Left ventricle myocardium superior (tissue), 1 donor: ENCODE results near the gene MIPOL1. TPM values are rescaled to one million over a fixed set of nuclear protein-coding genes. Genes with fewer than 3 reads are reported as not detected.
"Not testable (repeated sequence)": the region's sequence is repeated elsewhere in the genome, so short reads cannot be mapped to it uniquely, and the experiment has no call there.

ENCODE experiments used
- ATAC-seq: fragments of 200-7000 bp; cut with Tn5 transposase; one replicate; pipeline ENCODE4 v1.9.1; 2020; ENCODE audit warnings: mild to moderate bottlenecking, moderate library complexity
- DNase-seq: peaks from one replicate; pipeline ENCODE4 v3.0.0-alpha.2; 2020
- intact Hi-C: fragments of 100-400 bp; cut with micrococcal nuclease; formaldehyde crosslinking; loops from one replicate; pipeline ENCODE4 v1.11.0; 2022
- total RNA-seq: library from RNA; stranded (reverse); fragmentation: NEBNext Ultra II Directional; extraction: Animal tissue kit (Norgen Biotek cat#: 25700); gene quantifications from one replicate; pipeline ENCODE4 v1.2.1, GENCODE V29; 2021
- donor health status: DM: no; HTN: yes; CAD: no; lungs with severe emphysema.

MIPOL1 gene
- total RNA-seq, 1 donor from 2014 or later = 6.5 TPM

DNA sequence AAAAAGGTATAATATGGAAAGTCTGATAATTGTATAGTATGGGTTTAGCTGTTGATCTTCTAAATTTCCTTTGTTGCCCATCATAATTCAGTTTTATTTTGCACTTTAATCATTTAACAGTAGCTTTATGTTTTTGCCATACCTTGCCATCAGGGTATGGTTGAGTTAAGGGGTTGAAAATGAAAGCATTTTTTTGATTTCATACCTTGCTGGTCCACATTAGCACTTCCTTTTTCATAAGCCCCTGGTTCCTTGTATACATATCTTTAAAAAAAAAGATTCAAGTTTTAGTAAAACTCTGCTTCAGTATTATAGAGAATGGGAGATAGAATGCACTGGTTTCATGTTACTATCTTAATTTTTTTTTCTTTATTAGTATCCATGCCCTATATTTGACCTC is 71.1 kb downstream of the MIPOL1 start:
- intact Hi-C loops = no loop called here
- no peak for DNase-seq
- ATAC-seq = no peak

- intact Hi-C loops = no loop called here
- no peak for ATAC-seq
- DNase-seq = no peak
Observed at GRCh38 chr14:37270629-37271028, 72.9 kb downstream of the MIPOL1 start.

GRCh38 chr14:37272569-37272968 is 74.8 kb downstream of the MIPOL1 start:
- intact Hi-C loops = no loop called here
- no peak for ATAC-seq

GRCh38 chr14:37274652-37275051 is 76.9 kb downstream of the MIPOL1 start:
- ATAC-seq (no peak), DNase-seq (no peak)
- intact Hi-C loops = no loop called here

More at GRCh38 chr14:37272569-37272968, 74.8 kb downstream of the MIPOL1 start:
- no peak for DNase-seq

- ATAC-seq (no peak), DNase-seq (no peak)
- intact Hi-C loops = no loop called here
Observed at GRCh38 chr14:37275963-37276362, 78.2 kb downstream of the MIPOL1 start.

GRCh38 chr14:37278636-37279538 is 81.2 kb downstream of the MIPOL1 start:
- intact Hi-C loops = no loop called here
- no peak for ATAC-seq

GRCh38 chr14:37279818-37280217 is 82.1 kb downstream of the MIPOL1 start:
- intact Hi-C loops = no loop called here
- no peak for DNase-seq

More at GRCh38 chr14:37278636-37279538, 81.2 kb downstream of the MIPOL1 start:
- DNase-seq = no peak

DNA sequence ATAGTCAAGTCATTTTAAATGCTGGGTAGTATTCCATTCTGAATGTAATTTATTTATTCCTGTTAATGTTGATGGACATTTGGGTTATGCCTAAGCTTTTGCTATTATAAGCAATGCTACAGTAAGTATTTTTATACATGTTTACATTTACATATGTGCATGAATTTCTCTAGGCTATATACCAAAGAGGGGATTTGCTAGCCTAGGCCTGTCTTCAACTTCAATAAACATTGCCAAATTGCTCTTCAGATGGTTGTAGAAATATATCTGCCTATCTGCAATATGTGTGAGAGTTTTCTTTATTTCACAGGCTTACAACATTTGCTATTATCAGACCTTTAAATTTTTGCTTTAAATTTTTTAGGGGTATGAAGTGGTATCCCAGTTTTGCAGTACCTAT is 87.0 kb downstream of the MIPOL1 start:
- DNase-seq = no peak
- no peak for ATAC-seq
- intact Hi-C loops = no loop called here

More at GRCh38 chr14:37279818-37280217, 82.1 kb downstream of the MIPOL1 start:
- ATAC-seq = no peak

- no peak for DNase-seq
- ATAC-seq = no peak
- intact Hi-C loops = no loop called here
Observed at GRCh38 chr14:37285220-37285619, 87.5 kb downstream of the MIPOL1 start.

- intact Hi-C loops = no loop called here
- no peak for DNase-seq
- no peak for ATAC-seq
Observed at GRCh38 chr14:37289688-37290087, 92.0 kb downstream of the MIPOL1 start.

GRCh38 chr14:37295262-37295661 is 97.5 kb downstream of the MIPOL1 start:
- intact Hi-C loops, ATAC-seq: not testable (repeated sequence)

GRCh38 chr14:37311252-37311651 is 113.5 kb downstream of the MIPOL1 start:
- ATAC-seq (no peak), DNase-seq (no peak)
- intact Hi-C loops = no loop called here

More at GRCh38 chr14:37295262-37295661, 97.5 kb downstream of the MIPOL1 start:
- DNase-seq = not testable (repeated sequence)

- DNase-seq (no peak), ATAC-seq (no peak)
Observed at GRCh38 chr14:37318938-37319337, 121.2 kb downstream of the MIPOL1 start.

GRCh38 chr14:37320106-37320505 is 122.4 kb downstream of the MIPOL1 start:
- DNase-seq (no peak), ATAC-seq (no peak)
- intact Hi-C loops = no loop called here

More at GRCh38 chr14:37318938-37319337, 121.2 kb downstream of the MIPOL1 start:
- intact Hi-C loops = no loop called here

- no peak for DNase-seq
- intact Hi-C loops = no loop called here
- ATAC-seq = no peak
Observed at GRCh38 chr14:37325332-37325731, 127.6 kb downstream of the MIPOL1 start.

- ATAC-seq = no peak
- no peak for DNase-seq
- intact Hi-C loops = no loop called here
Observed at GRCh38 chr14:37326434-37326833, 128.7 kb downstream of the MIPOL1 start.

DNA sequence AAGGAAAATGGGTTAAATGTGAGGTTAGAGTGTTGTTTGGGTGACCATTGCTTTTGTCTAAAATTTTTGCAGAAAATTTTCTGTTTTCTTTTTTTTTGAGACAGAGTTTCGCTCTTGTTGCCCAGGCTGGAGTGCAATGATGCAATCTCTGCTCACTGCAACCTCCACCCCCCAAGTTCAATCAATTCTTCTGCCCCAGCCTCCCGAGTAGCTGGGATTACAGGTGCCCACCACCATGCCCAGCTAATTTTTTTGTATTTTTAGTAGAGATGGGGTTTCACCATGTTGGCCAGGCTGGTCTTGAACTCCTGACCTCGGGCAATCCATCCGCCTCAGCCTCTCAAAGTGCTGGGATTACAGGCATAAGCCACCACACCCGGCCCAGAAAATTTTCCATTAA is 130.2 kb downstream of the MIPOL1 start:
- ATAC-seq = not testable (repeated sequence)

DNA sequence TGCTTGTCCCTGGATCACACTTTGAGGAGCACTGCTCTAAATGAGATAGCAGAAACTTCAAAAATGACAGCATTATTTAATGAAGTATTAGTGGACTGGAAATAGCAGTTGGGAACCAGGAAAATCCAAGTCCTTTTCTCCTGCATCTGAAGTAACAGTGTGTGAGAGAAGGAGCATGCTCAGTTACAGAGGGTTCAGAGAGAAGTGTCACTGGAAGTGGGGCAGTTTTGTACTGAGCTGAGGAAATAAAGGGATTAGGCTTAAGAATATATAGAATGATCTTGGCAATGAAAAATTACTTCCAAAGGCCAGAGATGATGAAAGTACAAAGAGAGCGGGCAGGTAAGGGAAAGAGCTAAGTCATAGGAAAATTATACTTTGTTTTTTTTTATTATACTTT is 130.9 kb downstream of the MIPOL1 start:
- no peak for DNase-seq
- intact Hi-C loops = no loop called here
- no peak for ATAC-seq

More for the DNA sequence above, 130.2 kb downstream of the MIPOL1 start:
- intact Hi-C loops, DNase-seq: not testable (repeated sequence)

GRCh38 chr14:37329189-37330001 is 131.7 kb downstream of the MIPOL1 start:
- intact Hi-C loops = no loop called here
- ATAC-seq = no peak
- no peak for DNase-seq

DNA sequence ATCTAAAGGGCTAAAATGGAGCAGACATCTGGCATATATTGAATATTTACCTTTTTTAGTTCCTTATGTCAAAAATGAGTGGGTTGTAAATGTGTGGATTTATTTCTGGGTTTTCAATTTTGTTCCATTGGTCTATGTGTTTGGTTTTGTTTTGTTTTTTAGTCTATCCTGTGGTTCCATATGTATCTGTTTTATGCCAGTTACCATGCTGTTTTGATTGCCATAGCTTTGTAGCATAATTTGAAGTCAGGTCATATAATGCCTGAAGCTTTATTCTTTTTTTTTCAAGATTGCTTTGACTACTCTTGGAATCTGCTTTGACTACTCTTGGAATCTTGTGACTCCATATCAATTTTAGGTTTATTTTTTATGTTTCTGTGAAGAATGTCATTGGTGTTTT is 133.2 kb downstream of the MIPOL1 start:
- no peak for ATAC-seq

More for the DNA sequence above, 133.2 kb downstream of the MIPOL1 start:
- DNase-seq = no peak
- intact Hi-C loops = no loop called here
